ENCODE results near the gene GPC6.

The GPC6 gene

DNA sequence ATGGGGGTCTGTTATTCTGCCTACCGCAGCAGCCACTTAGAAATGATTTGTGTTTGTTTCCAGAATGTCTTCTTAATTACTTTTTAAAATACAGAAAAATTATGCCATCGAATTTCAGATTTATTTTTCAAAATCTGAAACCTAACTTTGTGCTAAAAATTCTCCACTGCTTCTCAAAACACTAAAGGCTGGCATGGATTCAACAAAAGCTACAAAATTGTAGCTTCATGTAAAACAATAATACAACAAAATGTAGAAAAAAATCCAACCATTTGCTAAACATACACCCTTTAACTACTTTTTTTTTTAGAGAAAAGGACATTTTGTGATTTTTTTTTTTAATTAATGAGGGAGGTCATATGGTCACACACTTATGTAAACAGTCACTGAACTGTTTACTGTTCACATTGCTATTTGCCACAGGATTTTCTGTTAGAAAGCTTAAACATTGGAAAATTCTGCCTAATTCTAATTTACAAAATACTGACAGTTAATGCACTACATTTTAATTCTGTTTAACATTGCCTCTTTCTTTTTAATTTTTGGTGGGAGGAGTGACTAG lies 646.3 kb downstream of the GPC6 start:
- no peak for DNase-seq

DNA sequence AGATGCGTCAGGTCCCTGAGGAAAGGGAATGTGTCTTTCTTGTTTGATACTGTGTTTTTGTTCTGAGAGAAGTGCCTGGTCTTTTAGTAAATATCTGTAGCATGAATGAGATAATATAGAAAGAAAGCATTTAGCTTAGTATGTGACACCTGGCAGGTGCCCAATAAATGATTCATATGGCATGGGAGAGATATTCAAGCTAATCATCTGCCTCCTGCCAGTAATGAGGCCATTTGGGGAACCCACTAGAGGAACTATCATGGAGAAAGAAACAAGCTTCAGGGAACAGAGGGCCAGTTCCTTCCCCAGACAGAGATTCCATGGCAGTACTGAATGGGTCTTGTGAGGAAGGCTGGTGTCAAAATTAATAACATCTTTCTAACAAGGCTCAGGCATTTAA lies 648.9 kb downstream of the GPC6 start:
- DNase-seq, result no peak

DNA sequence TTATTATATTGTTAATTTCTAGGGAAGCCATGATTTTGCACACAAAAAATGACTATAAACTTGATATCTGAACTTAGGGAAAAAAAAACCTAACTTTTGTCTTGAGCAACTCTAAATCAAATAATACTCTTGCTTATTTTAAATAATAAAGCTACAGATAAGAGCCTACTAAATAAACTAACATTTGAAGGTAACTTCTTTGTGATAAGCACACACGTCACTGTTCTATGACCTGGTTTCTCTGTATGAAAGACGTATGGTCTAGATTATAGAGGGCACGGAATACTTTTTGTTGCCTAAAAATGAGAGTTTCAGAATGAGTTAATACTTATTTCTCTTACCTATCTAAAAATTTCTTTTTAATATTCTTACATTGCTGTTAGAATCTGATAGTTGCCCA lies 649.6 kb downstream of the GPC6 start:
- DNase-seq, result no peak

DNA sequence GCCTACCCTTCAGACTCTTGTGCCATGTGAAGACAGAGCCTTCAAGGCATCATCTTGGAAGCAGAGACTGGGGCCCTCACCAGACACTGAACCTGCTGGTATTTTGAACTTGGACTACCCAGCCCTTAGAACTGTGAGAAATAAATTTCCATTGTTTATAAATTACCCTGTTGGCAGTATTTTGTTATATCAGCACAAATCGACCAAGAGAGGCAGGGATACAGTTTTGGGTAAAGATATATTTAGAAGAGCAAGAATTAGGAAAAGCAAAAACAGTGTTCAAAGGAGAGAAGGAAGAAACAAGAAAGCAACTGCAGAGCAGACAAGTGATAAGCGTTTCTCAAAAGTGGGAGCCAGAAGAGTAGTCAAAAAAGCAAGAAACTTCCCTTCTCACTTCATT lies 652.1 kb downstream of the GPC6 start:
- DNase-seq, result no peak

DNA sequence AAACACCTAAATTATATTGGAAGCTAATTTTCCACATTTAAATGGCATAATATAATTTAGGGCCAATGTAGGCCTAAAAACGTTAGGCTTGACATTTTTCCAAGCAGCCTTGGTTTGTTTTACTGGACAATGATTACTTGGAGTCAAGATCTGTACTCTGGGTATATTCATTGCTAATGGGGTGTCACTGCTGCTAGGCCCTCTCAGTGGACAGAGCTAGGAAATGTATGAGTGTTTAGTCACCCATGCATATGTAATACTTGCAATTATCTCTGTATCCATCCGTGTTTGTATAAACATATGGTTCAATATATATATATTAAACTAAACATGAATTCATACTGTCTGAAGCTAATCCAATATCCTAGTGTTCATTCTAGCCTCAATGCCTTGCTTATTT lies 654.8 kb downstream of the GPC6 start:
- no peak for DNase-seq

GRCh38 chr13:93882086-93882651 lies 655.6 kb downstream of the GPC6 start:
- no peak for DNase-seq

DNA sequence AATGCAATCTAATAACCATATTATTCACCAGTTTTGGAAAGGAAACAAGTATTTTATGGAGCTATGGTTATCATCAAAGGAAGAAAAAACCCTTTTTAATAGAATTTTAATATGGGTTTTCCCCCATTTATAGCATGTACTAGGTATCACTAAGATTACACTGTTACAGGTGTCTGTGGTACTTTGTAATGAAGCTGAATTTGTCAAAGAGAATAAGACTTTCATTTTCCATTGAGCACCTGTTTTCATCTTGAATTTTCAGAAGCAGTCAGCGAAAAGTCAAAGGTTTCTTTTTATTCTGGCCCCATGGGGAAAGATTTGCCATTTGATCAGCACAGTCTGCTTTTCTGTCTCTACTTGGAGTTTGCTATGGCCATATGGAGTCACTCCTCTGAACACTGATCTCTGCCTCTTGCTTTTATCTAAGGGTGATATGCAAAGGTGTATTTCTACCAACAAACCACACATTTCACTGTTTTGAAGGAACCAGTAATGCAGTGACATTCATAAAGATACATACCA lies 662.9 kb downstream of the GPC6 start:
- DNase-seq, result no peak

GRCh38 chr13:93899981-93900380 lies 673.4 kb downstream of the GPC6 start:
- no peak for DNase-seq

DNA sequence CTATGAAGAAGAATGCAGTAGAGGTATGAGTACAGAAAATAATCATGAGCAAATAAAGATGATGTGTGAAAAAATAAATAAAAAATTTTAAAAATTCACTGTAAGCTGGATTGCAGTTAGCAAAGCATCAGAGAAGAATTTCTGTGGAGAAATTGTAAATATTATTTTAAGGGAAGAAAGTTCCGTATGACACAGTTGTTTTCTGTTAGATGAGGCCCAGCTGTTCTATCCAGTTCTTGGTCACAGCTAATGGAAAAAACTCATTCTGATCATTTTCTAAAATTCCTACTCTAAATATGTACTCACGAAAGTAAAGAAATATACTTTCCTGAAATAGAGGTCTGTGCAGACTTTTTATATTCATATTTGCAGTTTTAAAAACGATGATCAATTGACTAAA lies 674.1 kb downstream of the GPC6 start:
- no peak for DNase-seq

GRCh38 chr13:93903909-93904308 lies 677.3 kb downstream of the GPC6 start:
- DNase-seq, result no peak

GRCh38 chr13:93915269-93915809 lies 688.7 kb downstream of the GPC6 start:
- peak; percentile 12 for DNase-seq

GRCh38 chr13:93922063-93922855 lies 695.7 kb downstream of the GPC6 start:
- no peak for DNase-seq

DNA sequence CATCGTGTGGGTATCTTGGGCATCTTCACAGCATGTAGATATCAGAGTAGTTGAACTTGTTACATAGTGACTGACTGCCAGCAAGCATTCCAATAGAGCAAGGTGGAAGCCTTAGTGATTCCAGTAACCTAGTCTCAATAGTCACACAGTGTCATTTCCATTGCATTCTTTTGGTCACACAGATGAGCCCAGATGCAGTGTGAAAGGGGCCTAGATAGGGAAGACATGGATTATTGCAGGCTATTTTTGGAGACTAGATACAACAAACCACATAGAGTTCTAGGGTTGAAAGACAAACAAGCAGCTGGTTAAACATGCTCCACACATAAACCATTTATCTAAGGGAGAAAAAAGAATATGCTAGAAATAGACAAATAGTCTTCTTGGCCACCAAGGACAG lies 699.4 kb downstream of the GPC6 start:
- DNase-seq, result no peak

- no peak for DNase-seq
Measured at GRCh38 chr13:93926425-93926824, 699.8 kb downstream of the GPC6 start.

- no peak for DNase-seq
Measured at GRCh38 chr13:93927431-93927830, 700.8 kb downstream of the GPC6 start.

DNA sequence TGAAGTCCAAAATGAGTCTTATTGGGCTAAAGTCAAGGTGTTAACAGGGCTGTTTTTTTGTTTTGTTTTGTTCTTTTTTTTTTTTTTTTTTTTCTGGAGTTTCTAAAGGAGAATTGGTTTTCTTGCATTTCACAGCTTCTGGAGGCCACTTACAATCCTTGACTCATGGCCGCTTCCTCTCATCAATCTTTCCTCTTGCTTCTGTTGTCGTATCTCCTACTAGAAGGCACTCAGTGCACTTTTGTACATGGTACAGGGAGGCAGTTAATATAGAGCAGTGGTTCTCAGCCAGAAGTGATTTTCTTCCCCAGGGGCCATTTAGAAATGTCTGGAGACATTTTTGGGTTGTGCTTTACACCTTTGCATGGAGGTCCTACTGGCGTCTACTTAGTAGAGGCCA lies 706.3 kb downstream of the GPC6 start:
- no peak for DNase-seq

GRCh38 chr13:93936901-93937300 lies 710.3 kb downstream of the GPC6 start:
- DNase-seq, result no peak

GRCh38 chr13:93941444-93941843 lies 714.8 kb downstream of the GPC6 start:
- DNase-seq, result no peak

- no peak for DNase-seq
Measured at GRCh38 chr13:93942016-93942415, 715.4 kb downstream of the GPC6 start.

DNA sequence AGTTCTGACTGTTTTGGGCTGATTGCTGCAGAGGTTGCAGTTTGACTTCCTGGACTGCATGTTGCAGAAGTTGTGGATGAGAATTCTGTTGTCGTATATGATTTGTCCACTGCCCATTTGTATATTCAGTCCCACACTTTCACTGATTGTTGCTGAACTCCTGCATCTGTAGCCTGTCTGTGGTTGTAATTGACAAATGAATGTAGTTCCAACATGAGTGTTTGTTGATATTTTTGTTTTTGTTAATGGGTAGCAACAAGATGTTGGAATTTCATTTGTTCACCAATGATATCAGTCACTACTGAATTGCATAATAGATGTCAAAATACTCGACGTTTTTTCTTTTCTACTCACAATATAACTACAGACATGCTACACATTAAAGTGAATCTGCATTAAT lies 719.0 kb downstream of the GPC6 start:
- DNase-seq, result no peak

GRCh38 chr13:93946994-93947393 lies 720.4 kb downstream of the GPC6 start:
- DNase-seq, result no peak

DNA sequence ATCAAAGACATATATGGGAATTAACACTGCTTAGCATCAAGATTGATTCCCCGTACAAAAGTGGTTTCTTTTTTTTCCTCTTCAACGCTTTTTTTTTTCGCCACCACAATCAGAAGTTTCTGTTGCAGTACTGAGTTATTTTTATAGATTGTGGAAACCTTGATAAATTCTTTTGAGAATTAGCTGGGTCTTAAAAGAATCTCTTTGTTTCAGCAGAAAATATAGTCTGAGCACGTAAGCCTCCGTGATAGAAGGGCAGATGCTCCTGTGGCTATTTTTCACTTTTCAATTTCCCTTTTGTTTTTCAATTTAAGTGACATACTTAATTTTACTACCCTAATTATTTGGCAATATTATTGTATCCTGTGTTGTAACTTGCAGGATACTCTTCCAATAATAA lies 721.0 kb downstream of the GPC6 start:
- DNase-seq, result no peak

- DNase-seq, result no peak
Measured at GRCh38 chr13:93948162-93948922, 721.7 kb downstream of the GPC6 start.

All from amniotic stem cell (primary cell).